Urinary bladder (tissue), 4 donors: ENCODE data around the gene POLA2. TPM values are rescaled to one million over a fixed set of nuclear protein-coding genes. Genes with fewer than 3 reads are reported as not detected.
A peak's percentile ranks its signal among the peaks of the same experiment; 100 is the strongest.
"Not testable (repeated sequence)": the region's sequence is repeated elsewhere in the genome, so short reads cannot be mapped to it uniquely, and the experiment has no call there.

Experiments used
- DNase-seq: peaks from one replicate; pipeline ENCODE4 v3.0.0-alpha.2; 2015; ENCODE audit errors: extremely low spot score
- H3K27ac ChIP-seq: one replicate; pipeline ENCODE4 v1.5.1; 2013; ENCODE audit warnings: low read depth, mild to moderate bottlenecking, moderate library complexity
- H3K36me3 ChIP-seq: one replicate; pipeline ENCODE4 v1.6.1; 2013; ENCODE audit warnings: mild to moderate bottlenecking, moderate library complexity; ENCODE audit not compliant: insufficient read depth
- H3K4me1 ChIP-seq: one replicate; pipeline ENCODE4 v1.6.1; 2013; ENCODE audit warnings: mild to moderate bottlenecking, moderate library complexity; ENCODE audit not compliant: insufficient read depth
- H3K4me3 ChIP-seq: one replicate; pipeline ENCODE4 v1.5.1; 2013; ENCODE audit warnings: low read depth, low read length
- WGBS: extraction: QIAGEN DNeasy Blood & Tissue Kit; methylation state at CpG from one replicate; pipeline ENCODE4 v1.1.7; 2013; 5-methylcytosine and 5-hydroxymethylcytosine counted together
- polyA plus RNA-seq: library from polyadenylated mRNA; stranded (reverse); fragments of 200-250 nt; gene quantifications from one replicate; pipeline ENCODE4 v1.2.3, GENCODE V29; 2013
- total RNA-seq: library from RNA; depleted of rRNA; stranded (reverse); fragments of >200 nt; gene quantifications from one replicate; pipeline ENCODE4 v1.2.3, GENCODE V29; 2014
- donor health status: healthy with polysubstance abuse.
- donor health status: healthy.

Gene POLA2
- total and polyA plus RNA-seq, 2 donors = 10.3 to 10.7 TPM

- Histone ChIP-seq H3K4me1 (no peaks in the 10 kb centered on the region), H3K27ac (no peak overlapping the region), H3K36me3 (no peaks in the 10 kb centered on the region), H3K4me3 (no peak overlapping the region)
- DNase-seq = no peak
- WGBS = 79% methylated on average over 5 of the region's 5 CpGs
Measured at GRCh38 chr11:65258988-65259387, 2.8 kb upstream of the POLA2 start.

- 97% methylated on average over 17 of the region's 17 CpGs for WGBS
- no peak for DNase-seq
- Histone ChIP-seq H3K27ac (no peak overlapping the region), H3K36me3 (no peaks in the 10 kb centered on the region), H3K4me1 (no peaks in the 10 kb centered on the region), H3K4me3 (no peak overlapping the region)
Measured at GRCh38 chr11:65260302-65260701, 1.5 kb upstream of the POLA2 start.

- Histone ChIP-seq H3K27ac (peak overlapping the region; percentile 85), H3K4me3 (peak overlapping the region; percentile 49), H3K36me3 (no peaks in the 10 kb centered on the region), H3K4me1 (no peaks in the 10 kb centered on the region)
- DNase-seq = no peak
- WGBS = 62% methylated on average over 26 of the region's 26 CpGs
Measured at GRCh38 chr11:65260756-65261590, 789 bp upstream of the POLA2 start.

- H3K4me1 ChIP-seq = no peaks in the 10 kb centered on the region
- under 1% methylated on average over 16 of the region's 16 CpGs for WGBS
- no peak for DNase-seq
Measured at GRCh38 chr11:65262381-65262680, 569 bp downstream of the POLA2 start.

GRCh38 chr11:65262776-65263175 is 1.0 kb downstream of the POLA2 start:
- H3K4me3 ChIP-seq = peak overlapping the region; percentile 80
- no peak overlapping the region for H3K27ac ChIP-seq
- no peaks in the 10 kb centered on the region for H3K36me3 ChIP-seq
- no peaks in the 10 kb centered on the region for H3K4me1 ChIP-seq
- 26% methylated on average over 6 of the region's 6 CpGs for WGBS
- DNase-seq = no peak

More at GRCh38 chr11:65262381-65262680, 569 bp downstream of the POLA2 start:
- Histone ChIP-seq H3K4me3 (peak overlapping the region; percentile 80), H3K36me3 (no peaks in the 10 kb centered on the region), H3K27ac (peak overlapping the region; percentile 87)

GRCh38 chr11:65264747-65265146 is 3.0 kb downstream of the POLA2 start:
- H3K36me3 ChIP-seq, H3K27ac ChIP-seq, H3K4me3 ChIP-seq, H3K4me1 ChIP-seq, DNase-seq: not testable (repeated sequence)
- WGBS = 90% methylated on average over 11 of the region's 11 CpGs

GRCh38 chr11:65266210-65266609 is 4.4 kb downstream of the POLA2 start:
- no peak overlapping the region for H3K4me3 ChIP-seq
- DNase-seq = no peak
- no peak overlapping the region for H3K27ac ChIP-seq
- H3K4me1 ChIP-seq = no peaks in the 10 kb centered on the region
- WGBS = 88% methylated on average over 2 of the region's 2 CpGs
- peaks cover 3% of the 10 kb centered on the region for H3K36me3 ChIP-seq

- no peaks in the 10 kb centered on the region for H3K4me1 ChIP-seq
- H3K36me3 ChIP-seq = no peaks in the 10 kb centered on the region
- 40% methylated on average over 6 of the region's 6 CpGs for WGBS
- peak overlapping the region; percentile 19 for H3K27ac ChIP-seq
- no peak overlapping the region for H3K4me3 ChIP-seq
- DNase-seq = no peak
Measured at GRCh38 chr11:65274735-65275682, 13.2 kb downstream of the POLA2 start.

- H3K36me3 ChIP-seq = no peaks in the 10 kb centered on the region
- no peak overlapping the region for H3K27ac ChIP-seq
- DNase-seq = no peak
- H3K4me3 ChIP-seq = no peak overlapping the region
- H3K4me1 ChIP-seq = no peaks in the 10 kb centered on the region
- WGBS = 77% methylated on average over 4 of the region's 4 CpGs
Measured at GRCh38 chr11:65275906-65276305, 14.1 kb downstream of the POLA2 start.

- H3K27ac ChIP-seq = no peak overlapping the region
- no peak for DNase-seq
- 45% methylated on average over 5 of the region's 5 CpGs for WGBS
- no peaks in the 10 kb centered on the region for H3K36me3 ChIP-seq
- H3K4me1 ChIP-seq = no peaks in the 10 kb centered on the region
- H3K4me3 ChIP-seq = no peak overlapping the region
Measured at GRCh38 chr11:65277631-65278277, 16.0 kb downstream of the POLA2 start.

- 58% methylated on average over 2 of the region's 2 CpGs for WGBS
- Histone ChIP-seq H3K27ac (no peak overlapping the region), H3K36me3 (no peaks in the 10 kb centered on the region), H3K4me3 (no peak overlapping the region), H3K4me1 (no peaks in the 10 kb centered on the region)
- no peak for DNase-seq
Measured at GRCh38 chr11:65278356-65278755, 16.6 kb downstream of the POLA2 start.

- DNase-seq = no peak
- WGBS = 90% methylated on average over 4 of the region's 4 CpGs
- H3K4me3 ChIP-seq = no peak overlapping the region
- H3K4me1 ChIP-seq = no peaks in the 10 kb centered on the region
- no peak overlapping the region for H3K27ac ChIP-seq
- H3K36me3 ChIP-seq = no peaks in the 10 kb centered on the region
Measured at GRCh38 chr11:65279279-65279678, 17.5 kb downstream of the POLA2 start.

GRCh38 chr11:65279741-65280440 is 18.1 kb downstream of the POLA2 start:
- Histone ChIP-seq H3K27ac (no peak overlapping the region), H3K4me3 (no peak overlapping the region), H3K4me1 (no peaks in the 10 kb centered on the region), H3K36me3 (no peaks in the 10 kb centered on the region)
- WGBS = 41% methylated on average over 5 of the region's 5 CpGs
- DNase-seq = no peak
